Epithelial cell of proximal tubule (primary cell): ENCODE measurements around the gene NPVF. TPM values are rescaled to one million over a fixed set of nuclear protein-coding genes. Genes with fewer than 3 reads are reported as not detected.

Experiments
- DNase-seq: peaks from one replicate; pipeline ENCODE4 v3.0.0-alpha.2; 2011; ENCODE audit warnings: low read depth
- H3K4me3 ChIP-seq: 2 replicates; pipeline ENCODE4 v1.5.1; 2011; ENCODE audit warnings: low read depth, mild to moderate bottlenecking, low read length
- total RNA-seq: library from RNA; depleted of rRNA; stranded (reverse); fragments of >200 nt; gene quantifications from 2 replicates; pipeline ENCODE4 v1.2.3, GENCODE V29; 2015
- TF ChIP-seq, protein P1 (sequence below): conservative IDR thresholded peaks from 2 replicates; pipeline ENCODE4 v1.5.1; 2012; ENCODE audit warnings: low read depth, mild to moderate bottlenecking, low read length

NPVF gene
- total RNA-seq, 1 donor from 2014 or later = not detected

DNA sequence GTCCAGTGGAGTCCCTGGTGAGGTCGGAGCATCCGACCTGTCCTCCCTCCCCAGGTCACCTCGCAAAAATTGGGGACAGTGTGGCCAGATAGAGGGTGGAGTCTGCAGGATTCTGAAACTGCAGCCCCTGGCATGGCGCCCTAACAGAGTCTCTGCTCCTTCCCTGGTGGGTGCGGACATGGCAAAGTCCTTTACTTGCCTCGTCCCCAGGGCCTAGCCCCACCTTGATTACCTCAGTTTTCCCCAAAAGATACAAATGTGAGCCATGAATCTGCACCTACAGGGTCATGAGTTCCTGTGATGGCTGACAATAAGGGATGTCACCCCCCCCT is 47.7 kb downstream of the NPVF start:
- peak overlapping the region; percentile 75 for H3K4me3 ChIP-seq
- DNase-seq = no peak
- TF ChIP-seq, protein P1, sequence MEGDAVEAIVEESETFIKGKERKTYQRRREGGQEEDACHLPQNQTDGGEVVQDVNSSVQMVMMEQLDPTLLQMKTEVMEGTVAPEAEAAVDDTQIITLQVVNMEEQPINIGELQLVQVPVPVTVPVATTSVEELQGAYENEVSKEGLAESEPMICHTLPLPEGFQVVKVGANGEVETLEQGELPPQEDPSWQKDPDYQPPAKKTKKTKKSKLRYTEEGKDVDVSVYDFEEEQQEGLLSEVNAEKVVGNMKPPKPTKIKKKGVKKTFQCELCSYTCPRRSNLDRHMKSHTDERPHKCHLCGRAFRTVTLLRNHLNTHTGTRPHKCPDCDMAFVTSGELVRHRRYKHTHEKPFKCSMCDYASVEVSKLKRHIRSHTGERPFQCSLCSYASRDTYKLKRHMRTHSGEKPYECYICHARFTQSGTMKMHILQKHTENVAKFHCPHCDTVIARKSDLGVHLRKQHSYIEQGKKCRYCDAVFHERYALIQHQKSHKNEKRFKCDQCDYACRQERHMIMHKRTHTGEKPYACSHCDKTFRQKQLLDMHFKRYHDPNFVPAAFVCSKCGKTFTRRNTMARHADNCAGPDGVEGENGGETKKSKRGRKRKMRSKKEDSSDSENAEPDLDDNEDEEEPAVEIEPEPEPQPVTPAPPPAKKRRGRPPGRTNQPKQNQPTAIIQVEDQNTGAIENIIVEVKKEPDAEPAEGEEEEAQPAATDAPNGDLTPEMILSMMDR = no peak

DNA sequence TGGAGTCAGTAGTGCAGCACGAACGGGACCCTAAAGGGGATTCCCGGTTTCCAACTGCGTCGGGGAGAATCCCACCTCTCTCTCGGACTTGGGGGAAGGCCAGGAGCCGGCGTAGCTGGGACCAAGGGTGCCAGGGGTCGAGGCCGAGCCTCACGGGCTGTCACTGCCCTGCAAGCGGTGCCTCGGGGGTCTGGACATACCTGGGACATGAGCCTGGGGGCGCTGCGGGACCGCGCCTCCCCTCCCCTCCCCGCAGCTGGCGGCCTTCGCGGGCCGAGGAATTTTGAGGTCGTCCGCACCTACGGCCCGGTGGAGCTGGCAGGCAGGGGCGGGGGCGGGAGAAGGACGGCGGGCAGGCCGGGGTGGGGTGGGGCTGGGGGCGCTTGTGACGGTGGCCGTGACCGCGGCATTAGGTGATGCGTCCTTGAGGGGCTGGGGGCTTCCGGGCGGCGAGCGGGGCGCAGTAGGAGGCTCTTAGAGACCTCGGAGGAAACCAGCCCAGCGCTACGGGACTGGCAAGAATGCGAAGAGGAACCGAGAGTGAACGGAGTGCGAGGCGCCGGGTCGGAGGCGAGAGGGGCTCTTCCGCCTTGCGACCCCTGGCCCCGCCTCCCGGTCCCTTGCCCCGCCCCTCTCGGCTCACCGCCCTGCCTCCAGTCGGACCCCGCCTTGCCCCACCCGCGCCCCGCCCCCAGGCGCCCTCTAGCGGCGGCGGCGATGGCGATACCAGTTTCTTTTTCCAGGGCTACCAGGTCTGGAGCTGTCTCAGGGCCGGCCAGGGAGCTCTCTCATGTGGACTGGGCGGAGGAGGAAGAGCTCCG is 48.3 kb downstream of the NPVF start:
- no peak for DNase-seq
- peak overlapping the region; percentile 75 for H3K4me3 ChIP-seq
- TF ChIP-seq, protein P1 = peak; percentile 58

DNA sequence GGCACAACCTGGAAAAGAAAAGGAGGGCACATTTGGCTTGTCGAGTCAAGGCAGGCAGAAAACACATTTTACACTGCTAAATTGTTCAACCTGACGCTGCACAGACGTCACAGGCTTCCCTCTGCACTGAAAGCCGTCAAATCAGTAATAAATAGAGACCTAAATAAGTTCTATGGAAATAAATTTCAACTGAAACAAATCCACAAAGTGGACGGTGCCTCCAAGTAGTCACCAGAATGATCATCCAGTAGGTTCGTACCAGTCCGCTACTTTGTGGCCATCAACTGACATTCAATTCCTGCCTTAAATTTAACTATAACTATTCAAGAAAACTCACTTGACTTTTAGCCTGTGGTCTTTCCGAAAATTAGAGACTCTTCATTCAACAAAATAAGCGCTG is 49.0 kb downstream of the NPVF start:
- peak overlapping the region; percentile 75 for H3K4me3 ChIP-seq
- DNase-seq = no peak
- TF ChIP-seq, protein P1 = no peak

Other genes with a start within 250 kb of the NPVF start
- gene OSBPL3, start 248.3 kb downstream of the NPVF start, total RNA-seq = 24.5 and 26.8 TPM in 2 replicates
- gene CYCS, start 103.2 kb downstream of the NPVF start, total RNA-seq = 48.9 and 119 TPM in 2 replicates